HEK293T (cell line): ENCODE results near the gene SAMD11.

Experiments
- ELF4 ChIP-seq: fragments of 450-650 bp; IDR thresholded peaks from 2 replicates; pipeline ENCODE4 v1.6.1; 2017; ENCODE audit warnings: antibody characterized with exemption
- FOXM1 ChIP-seq: fragments of 450-650 bp; IDR thresholded peaks from 2 replicates; pipeline ENCODE4 v1.6.1; 2017; ENCODE audit warnings: mild to moderate bottlenecking, borderline replicate concordance
- SUZ12 ChIP-seq: fragments of 450-650 bp; IDR thresholded peaks from 2 replicates; pipeline ENCODE4 v1.6.1; 2016; ENCODE audit warnings: mild to moderate bottlenecking

GRCh38 chr1:925561-926421, 2.1 kb downstream of the SAMD11 start:
- TF ChIP-seq FOXM1: no peak
- TF ChIP-seq SUZ12: no peak
- TF ChIP-seq ELF4: no peak
